GM18951 (cell line): ENCODE data around the gene EIF4E1B.
"Not testable (repeated sequence)": the region's sequence is repeated elsewhere in the genome, so short reads cannot be mapped to it uniquely, and the experiment has no call there.

Experiments
- POLR2A ChIP-seq: IDR thresholded peaks from 4 replicates; pipeline ENCODE4 v1.6.1; 2011; ENCODE audit warnings: mild to moderate bottlenecking; ENCODE audit not compliant: insufficient read length, insufficient read depth; ENCODE audit errors: extremely low read depth
- in situ Hi-C: fragments of 300-500 bp; cut with MboI; formaldehyde crosslinking; loops from one replicate; pipeline ENCODE4 v1.12.0; 2022; ENCODE audit warnings: low sequenced_read_pairs, mixed read lengths, inconsistent platforms; ENCODE audit not compliant: unreplicated experiment

Gene EIF4E1B

DNA sequence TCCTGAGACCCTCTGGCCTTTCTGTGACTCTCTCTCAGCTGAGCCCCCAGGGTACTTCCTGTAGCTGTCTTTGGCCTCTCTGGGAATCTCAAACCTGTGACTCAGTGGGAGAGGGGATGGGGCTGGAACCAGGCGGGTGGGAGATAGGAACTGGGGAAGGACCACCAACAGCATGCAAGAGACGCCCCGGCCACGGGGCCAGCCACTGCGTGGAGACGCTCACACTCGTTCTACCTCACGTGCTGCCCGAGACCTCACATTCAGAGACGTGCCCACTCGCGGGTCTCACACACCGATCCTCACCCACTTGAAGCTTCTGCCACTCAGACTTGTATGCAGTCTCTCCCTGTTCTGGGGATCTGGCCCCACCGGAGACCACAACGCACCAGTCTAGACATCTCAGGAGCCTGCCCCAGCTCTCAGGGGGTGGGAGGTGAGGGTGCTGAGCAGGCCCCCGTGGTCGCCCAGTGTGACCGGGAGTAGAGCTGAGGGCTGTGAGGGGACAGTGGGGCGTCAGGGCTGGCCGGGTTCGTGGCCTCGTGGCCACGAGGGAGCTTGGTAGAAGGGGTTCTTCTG is 34.3 kb upstream of the EIF4E1B start:
- no peak for TF ChIP-seq POLR2A
- in situ Hi-C loops: no loop called here

DNA sequence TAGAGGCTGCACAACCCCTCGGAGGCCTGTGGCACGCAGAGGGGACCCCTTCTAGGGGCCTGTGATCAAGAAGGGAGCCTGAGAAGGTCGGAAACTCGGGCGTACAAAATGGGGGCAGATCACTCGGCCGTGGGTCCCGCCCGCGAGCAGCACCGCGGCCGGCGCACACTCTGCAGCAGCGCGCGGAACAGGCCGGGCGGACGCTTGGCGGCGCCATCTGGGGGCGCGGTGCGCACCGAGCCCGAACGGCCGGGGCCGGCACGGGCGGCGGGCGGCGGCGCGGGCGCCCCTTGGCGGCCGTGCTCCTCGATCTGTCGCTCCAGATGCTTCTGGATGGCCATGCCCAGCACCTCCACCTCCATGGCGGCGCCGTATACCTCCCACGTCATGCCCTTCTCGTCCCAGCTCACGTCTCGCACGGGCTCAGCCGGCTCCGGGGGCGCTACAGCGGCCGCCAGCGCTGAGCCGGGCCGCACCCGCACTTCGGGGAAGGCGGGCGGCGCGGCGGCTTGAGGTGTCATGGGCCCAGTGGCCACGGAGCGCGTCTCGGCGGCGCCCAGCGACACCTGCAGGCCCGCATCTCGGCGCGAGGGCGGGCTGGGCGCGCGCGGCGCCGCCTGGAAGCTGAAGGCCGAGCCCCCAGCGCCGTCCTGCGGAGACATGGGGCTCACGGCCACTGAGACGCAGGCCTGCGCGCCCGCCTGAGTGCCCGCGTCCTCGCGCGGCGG is 33.6 kb upstream of the EIF4E1B start:
- no peak for TF ChIP-seq POLR2A
- in situ Hi-C loops: no loop called here

DNA sequence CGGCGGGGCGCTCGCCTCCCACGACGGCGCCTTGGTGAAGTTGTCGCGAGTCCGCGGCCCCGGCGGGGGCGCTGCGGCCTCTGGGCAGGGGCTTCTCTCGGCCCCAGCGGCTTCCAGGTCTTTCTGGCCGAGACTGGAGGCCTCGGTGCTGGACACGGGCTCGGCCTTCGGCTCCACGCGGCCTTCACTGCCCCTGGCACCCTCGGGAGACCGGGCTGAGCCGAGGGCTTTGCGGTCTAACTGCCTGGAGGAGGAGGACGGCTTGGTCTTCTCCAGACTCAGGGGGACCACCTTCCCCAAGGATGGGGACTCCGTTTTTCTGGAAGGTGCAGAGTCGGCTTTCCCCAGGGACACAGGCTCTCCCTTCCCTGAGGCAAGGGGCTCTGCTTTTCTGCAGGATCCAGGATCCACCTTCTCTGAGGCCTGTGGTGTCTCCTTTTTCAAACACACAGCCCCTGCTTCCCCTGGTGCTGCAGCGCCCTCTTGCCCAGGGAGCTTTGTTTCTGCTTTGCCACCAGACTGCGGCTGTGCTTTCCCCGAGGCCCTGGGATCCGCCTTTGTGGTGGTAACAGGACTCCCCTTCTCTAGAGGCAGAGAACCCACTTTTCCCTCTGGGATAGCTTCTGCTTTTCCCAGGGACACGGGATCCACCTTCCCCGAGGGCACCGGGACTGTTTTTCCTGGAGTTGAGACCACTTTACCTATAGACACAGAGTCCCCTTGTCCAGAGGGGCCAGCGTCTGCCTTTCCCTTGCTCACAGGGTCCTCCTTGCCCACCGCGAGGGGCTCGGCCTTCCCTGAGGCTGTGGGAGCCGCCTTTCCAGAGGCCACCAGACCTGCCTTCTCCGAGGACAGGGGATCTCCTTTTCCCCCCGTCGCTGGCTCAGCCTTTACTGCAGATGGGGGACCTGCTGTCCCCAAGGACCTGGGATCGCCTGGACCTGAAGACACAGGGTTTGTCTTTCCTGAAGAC is 32.8 kb upstream of the EIF4E1B start:
- in situ Hi-C loops: no loop called here
- no peak for TF ChIP-seq POLR2A

DNA sequence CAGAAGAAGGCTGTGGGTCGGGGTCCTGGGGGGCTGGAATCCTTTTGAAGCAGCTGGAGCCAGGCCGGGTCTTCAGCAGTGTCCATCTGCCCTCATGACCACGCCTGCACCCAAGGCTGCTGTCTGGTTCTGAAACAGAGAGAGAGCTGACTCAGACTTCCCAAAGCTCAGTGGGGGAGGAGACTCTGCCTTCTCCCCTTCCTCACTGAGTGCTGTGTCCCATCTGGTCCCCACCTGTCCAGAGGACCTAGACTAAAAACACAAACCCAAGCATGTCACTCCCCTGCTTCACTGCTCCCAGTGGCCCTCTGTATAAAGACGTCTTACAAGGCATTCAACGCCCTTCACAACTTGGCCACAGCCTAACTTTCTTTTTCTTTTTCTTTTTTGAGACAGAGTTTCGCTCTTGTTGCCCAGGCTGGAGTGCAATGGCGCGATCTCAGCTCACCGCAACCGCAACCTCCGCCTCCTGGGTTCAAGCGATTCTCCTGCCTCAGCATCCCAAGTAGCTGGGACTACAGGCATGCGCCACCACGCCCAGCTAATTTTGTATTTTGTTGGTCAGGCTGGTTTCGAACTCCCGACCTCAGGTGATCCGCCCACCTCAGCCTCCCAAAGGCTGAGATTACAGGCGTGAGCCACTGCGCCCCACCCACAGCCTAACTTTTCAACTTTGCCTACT is 30.6 kb upstream of the EIF4E1B start:
- in situ Hi-C loops: not testable (repeated sequence)

DNA sequence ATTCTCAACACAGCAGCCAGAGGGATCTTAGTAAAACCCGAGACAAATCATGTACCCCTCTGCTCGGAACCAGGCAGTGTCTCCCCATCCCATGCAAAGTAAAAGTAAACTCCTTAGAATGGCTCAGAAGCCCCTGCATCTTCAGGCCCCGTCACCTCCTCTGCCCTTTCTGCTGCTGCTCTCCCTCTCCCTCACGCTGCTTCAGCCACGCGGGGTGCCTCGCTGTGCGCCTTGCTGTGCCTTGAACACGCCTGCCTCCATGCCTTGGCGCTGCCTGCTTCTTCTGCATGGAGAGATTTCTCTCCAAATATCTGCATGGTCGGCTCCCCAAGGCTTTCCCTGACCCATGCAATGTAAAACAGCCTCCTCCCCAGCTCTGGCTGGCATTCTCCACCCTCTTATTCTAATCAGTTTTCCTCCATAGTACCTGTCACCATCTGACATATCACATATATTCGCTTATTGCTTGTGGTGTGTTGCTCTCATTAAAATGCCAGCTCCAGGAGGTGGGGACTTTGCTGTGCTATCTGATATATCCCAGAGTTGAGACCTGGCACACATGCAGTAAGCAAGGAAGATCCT is 28.5 kb upstream of the EIF4E1B start:
- no peak for TF ChIP-seq POLR2A
- in situ Hi-C loops: no loop called here

DNA sequence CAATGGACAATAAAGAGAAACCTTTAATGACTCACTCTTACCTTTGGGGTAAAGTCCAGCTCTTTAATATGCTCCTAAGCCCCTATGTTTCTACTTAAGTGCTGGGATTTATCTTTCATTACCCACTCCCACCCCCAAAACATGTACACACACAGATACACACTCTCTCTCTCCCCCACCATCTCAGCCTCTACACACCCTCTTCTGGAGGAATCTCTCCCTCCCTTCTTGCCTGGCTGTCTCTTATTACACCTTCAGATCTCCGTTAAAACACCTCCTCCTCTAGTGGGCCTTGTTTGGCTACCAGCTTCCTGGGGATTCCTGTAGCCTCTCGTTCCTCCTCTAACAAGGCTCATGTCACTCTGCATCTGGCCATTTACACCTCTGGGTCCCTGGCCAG is 27.4 kb upstream of the EIF4E1B start:
- in situ Hi-C loops: no loop called here
- no peak for TF ChIP-seq POLR2A

DNA sequence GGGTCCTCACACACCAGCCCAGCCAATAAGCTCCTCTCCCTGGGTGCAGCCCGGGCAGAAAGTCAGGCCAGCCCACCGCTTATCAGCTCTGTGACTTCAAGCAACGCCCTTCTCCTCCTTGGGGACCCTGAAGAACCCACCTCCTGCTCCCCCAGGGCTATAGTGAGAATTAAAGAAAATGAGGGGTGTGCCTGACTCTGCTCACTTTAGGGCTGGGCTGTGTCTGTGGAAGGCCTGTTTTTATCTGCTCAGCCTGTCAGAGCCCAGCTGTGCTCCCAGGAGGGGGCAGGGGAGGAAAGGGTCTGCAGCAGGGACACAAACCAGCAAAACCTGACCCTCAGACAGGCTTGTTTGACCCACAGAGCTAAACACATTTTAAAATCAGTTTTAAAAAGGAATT is 24.4 kb upstream of the EIF4E1B start:
- in situ Hi-C loops: no loop called here
- TF ChIP-seq POLR2A: no peak

DNA sequence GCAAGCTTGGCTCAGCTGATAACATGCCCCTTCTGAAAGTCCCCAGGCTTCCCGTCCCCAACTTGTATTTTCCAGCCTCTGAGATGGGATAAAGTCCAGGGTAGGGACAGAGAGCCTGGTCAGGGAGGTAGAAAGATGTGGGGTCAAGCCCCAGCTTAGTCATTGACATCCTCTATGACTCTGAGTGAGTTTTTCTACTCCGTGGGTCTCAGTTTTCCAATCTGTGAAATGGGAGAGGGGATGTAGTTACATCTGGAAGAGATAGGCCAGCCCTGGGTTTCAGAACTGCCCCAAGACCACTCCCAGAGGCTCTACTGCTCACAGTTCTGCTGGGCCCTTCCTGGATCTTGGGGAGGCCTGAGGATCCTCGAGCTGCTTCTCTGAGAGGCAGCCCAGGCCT is 23.6 kb upstream of the EIF4E1B start:
- in situ Hi-C loops: no loop called here
- TF ChIP-seq POLR2A: no peak

DNA sequence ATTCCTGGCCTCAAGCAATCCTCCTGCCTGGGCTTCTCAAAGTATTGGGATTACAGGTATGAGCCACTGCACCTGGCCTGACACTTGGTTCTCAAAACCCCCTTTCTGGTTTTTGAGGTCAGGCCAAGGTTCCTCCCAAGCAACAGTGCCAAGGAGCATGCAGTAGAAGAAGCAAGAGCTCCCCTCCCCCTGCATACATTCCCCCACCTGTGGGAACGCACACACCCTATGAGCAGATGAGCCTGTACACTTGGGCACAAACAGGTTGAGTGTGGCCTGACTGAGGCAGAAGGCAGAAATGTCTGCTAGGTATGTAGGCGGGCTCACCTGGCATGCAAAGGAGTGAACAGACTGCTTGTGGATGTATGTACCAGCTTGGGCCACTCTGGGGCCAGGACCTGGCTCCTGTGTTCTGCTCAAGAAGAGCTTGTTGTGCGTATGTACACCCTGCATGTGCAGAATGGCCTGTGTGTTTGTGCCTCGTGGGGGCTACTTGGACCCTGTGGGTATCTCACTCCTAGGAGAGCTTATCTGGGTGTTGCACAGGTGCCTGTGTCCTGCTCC is 22.3 kb upstream of the EIF4E1B start:
- TF ChIP-seq POLR2A: no peak
- in situ Hi-C loops: no loop called here

DNA sequence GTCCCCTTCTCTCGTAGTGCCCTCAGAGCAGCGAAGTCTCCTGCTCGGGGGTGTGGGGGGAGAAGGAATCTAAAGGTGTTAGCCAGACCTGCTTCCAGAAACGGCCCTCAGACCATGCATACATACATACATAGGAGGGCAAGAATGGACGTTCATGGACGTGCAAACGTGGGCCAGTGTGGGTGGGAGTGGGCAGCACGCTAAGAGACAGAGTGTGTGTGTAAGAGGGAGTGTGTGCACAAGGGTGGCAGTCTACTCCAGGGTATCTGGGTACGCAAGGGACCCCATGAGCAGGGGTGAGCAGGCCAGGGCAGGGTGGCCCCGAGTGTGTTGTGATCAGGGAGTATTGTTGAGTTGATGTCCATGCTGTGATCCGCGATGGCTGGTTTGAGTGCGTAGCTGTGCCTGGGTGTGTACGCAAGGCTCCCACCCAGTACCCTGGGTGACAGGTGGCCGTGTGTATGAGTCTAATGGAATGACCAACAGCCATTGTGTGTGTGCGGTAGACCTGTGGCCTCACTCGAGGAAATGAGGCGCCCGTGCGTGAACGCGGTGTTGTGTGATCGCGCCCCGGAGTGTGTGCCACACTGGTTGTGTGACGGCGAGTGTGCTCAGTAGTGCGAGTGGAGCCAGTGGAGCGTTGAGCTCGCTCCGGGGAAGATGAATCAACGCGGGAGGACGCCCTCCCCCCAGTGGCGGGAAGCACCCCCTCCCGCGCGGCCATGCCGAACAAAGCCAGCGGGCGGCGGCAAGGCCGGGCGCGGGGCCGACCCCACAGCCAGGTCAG is 21.3 kb upstream of the EIF4E1B start:
- no peak for TF ChIP-seq POLR2A
- in situ Hi-C loops: no loop called here

DNA sequence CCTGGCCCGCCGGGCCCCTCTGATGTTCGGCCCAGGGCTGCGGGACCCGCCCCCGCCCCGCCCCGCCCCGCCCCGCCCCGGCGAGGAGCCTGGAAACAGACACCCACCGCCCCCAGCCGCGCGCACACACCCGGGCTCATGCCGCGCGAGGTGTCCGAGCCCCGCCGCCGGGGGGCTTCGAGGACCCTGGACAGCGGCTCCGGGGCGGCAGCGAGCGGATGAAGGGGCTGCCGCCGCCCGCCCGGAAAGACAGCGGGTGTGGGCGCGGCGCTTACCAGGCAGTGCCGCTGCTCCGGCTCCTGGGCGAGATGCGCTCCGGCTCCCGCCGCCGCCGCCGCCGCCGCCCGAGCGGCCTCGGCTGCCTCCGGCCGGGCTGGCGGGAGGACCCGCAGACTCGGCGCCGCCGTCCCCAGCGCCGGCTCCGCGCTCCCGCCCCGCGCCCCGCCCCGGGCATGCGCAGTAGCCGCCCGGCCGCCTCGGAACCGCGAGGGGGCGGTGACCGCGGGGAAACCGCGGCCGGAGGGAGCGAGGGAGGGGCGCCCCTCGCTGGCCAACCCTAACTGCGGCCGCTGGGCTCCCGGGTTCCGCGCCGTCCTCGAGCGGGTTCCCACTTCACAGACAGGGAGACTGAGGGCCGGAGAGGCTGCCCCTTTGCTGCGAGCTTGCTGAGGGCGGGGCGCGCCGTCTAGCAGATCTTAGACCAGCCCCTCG is 20.6 kb upstream of the EIF4E1B start, which contains the start of gene GPRIN1:
TSS of gene GPRIN1 (minus strand) at position 433 of the 711 bp plus-strand sequence. CDS start 10,322 bp downstream, outside the sequence.
- in situ Hi-C loops: no loop called here
- peak; percentile 54 for TF ChIP-seq POLR2A

DNA sequence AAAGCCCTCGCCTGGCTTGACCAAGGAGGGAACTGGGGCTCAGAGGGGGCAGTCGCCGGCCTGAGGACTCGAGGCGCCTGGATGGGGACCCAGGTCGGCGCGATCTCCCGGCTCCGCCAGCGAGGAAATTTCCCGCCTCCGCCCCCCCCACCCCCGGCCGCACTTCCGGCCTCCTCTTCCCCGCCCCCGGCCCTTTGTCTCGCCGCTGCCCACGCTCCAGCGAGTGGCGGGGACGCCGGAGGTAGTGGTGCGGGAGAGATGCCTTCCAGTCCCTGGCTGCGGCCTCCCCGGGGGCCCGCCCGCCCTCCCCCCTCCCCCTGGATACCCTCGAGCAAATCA is 20.1 kb upstream of the EIF4E1B start:
- in situ Hi-C loops: no loop called here
- no peak for TF ChIP-seq POLR2A
